GM18907 (cell line): ENCODE data around the gene LTC4S.
"Not testable (repeated sequence)": the region's sequence is repeated elsewhere in the genome, so short reads cannot be mapped to it uniquely, and the experiment has no call there.

Experiments used
- ATAC-seq: cut with Tn5 transposase; IDR thresholded peaks from one replicate; pipeline ENCODE4 v1.9.1; 2021; ENCODE audit warnings: mild to moderate bottlenecking, moderate library complexity; ENCODE audit not compliant: unreplicated experiment

LTC4S gene

DNA sequence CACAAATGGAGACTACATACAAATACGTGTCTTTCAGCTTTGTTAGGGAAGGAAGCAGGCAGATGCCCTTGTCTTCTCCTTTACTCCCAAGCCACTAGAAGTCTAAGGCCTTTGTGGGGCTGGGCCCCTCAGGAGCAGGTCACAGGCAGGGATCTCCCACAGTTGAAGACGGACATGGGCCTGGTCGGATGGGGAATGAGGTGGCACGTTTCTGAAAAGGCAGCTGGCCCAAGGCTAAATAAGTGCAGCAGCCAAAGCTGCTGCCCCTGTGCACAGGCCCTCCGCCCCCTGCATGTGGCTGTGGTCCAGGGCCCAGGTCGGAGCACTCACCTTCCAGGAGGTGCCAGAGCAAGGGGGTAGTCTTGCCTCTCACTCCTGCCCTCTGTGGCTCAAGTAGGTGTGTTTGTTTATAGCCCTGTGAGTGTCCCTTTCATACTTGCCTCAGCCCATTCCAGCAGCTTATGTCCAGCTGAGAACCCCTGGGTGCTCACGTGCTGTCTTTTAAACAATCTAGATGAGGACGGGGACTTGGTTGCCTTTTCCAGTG lies 28.7 kb downstream of the LTC4S start:
- ATAC-seq: no peak

DNA sequence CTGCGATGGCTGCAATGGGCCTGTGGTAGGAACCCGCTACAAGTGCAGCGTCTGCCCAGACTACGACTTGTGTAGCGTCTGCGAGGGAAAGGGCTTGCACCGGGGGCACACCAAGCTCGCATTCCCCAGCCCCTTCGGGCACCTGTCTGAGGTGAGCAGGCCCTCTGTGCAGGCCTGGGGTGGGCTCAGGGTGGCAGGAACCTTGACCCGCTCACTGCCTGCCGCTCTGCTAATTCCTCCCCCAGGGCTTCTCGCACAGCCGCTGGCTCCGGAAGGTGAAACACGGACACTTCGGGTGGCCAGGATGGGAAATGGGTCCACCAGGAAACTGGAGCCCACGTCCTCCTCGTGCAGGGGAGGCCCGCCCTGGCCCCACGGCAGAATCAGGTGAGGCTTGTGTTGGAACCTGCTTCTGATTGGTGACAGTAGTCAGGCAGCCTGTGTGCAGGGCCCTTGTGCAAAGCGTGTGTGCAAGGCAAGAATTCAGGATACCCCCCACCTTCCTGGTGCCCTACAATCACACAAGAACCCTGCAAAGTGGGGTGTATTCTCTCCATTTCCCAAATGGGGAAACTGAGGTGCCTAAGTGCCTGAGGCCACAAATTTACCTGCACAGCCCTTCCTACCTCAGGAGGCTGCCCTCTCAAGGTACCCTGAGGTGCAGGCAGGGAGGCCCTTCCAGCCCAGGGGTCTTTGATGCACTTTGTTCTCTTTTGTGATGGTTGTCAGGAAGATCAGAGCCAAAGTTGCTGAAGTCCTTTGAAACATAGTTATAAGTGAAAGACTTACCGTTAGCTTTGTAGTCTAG lies 30.4 kb downstream of the LTC4S start:
- ATAC-seq: no peak

DNA sequence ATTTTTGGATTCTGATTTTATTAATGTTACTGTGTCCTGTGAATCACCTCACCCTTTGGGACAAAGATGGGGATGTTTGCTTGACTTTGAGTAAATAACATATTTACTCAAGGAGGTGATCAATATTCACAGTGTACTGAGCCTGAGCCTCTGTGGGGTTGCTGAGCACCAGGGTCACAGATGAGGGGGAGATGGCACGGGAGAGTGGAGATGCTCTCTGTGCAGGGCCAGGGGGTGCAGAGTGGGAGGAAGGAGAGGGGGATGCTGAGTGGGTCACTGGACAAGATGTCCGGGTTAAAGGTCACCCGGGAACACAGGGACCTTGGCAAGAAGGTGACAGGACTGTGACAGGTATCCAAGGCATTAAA lies 30.9 kb downstream of the LTC4S start:
- no peak for ATAC-seq

- no peak for ATAC-seq
Observed at GRCh38 chr5:179825655-179826182, 31.9 kb downstream of the LTC4S start.

GRCh38 chr5:179827680-179828079 lies 33.9 kb downstream of the LTC4S start:
- no peak for ATAC-seq

GRCh38 chr5:179828756-179829421 lies 35.1 kb downstream of the LTC4S start:
- ATAC-seq: no peak

DNA sequence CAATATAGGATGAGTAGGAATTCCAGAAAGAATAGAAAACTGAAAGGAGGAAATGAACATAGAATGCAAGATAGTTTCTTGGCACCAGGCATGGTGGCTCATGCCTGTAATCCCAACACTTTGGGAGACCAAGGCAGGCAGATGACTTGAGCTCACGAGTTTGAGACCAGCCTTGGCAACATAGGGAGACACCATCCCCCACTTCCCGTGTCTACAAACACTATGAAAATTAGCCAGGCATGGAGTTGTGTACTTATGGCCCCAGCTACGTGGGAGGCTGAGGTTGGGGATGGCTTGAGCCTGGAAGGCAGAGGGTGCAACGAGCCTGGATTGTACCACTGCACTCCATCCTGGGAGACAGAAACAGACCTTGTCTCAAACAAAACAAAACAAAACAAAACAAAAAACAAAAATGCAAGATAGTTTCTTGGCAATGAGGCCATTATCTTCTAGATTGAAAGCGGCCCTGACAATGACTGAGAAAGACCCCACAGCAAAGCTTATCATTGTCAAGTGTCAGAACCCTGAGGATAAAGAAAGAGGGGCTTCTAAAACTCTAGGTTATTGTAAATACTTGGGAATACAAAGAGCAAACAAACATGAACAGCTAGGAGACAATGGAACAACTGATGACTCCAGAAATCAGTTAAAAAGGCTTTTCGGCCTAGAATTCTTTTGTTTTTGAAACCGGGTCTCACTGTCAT lies 36.1 kb downstream of the LTC4S start:
- no peak for ATAC-seq

DNA sequence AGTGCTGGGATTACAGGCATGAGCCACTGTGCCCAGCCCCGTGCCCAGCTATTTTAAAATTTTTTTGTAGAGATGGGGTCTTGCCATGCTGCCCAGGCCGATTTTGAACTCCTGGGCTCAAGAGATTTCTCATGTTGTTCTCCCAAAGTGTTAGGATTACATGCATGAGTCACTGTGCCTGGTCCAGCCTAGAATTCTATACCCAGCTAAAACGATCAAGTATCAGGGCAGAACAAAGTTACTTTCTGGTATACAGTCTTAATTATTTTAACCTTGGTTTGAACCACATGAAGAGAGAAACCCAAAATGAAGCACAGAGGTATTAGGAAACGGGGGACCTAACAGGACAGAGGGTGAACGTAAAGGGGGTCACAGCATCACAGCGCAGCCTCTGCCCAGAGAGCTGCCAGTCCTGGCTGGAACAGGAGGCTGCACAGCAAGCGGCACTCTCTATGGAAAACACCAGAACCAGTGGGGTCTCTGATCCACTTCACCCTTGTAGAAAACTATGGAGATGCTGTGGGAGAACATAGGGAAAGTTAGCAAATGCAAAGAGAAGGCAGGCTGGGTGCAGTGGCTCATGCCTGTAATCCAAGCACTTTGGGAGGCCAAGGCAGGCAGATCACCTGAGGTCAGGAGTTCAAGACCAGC lies 37.2 kb downstream of the LTC4S start:
- no peak for ATAC-seq

- ATAC-seq: no peak
Observed at GRCh38 chr5:179832039-179832745, 38.4 kb downstream of the LTC4S start.

DNA sequence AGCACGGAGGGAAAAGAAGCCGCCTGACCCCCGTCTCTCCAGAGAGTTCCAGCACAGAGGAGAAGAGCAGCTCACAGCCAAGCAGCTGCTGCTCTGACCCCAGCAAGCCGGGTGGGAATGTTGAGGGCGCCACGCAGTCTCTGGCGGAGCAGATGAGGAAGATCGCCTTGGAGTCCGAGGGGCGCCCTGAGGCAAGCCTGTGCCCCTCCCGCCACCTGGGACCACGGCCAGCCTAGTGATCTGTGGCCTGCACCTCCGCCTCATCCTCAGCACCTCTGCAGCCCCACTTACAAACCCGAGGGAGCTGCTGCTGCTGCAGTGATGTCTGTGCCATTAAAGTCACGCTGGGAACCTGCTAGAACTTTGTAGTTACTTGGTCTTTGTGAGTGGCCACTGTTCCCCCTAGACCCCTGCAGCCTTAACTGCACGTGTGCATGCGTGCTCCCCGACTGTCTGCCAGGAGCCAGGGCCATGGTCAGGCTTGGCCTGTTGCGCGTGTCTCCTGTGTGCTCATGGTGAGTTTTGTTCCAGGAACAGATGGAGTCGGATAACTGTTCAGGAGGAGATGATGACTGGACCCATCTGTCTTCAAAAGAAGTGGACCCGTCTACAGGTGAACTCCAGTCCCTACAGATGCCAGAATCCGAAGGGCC lies 39.4 kb downstream of the LTC4S start:
- ATAC-seq: no peak

DNA sequence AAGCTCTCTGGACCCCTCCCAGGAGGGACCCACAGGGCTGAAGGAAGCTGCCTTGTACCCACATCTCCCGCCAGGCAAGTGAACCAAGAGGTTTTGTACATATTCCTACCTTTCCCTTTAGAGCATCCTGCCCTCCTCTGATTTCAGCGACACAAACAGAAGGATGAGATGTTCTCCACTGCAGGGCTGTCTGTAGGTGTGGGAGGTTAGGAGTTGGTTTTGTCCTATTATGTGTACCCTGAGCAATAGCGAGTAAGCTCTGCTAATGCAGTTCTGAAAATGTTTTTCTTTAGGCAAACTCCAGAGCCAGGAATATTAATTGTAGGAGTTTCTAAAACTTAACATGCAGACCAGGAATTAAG lies 39.9 kb downstream of the LTC4S start:
- no peak for ATAC-seq

GRCh38 chr5:179834120-179834519 lies 40.3 kb downstream of the LTC4S start:
- ATAC-seq: no peak

DNA sequence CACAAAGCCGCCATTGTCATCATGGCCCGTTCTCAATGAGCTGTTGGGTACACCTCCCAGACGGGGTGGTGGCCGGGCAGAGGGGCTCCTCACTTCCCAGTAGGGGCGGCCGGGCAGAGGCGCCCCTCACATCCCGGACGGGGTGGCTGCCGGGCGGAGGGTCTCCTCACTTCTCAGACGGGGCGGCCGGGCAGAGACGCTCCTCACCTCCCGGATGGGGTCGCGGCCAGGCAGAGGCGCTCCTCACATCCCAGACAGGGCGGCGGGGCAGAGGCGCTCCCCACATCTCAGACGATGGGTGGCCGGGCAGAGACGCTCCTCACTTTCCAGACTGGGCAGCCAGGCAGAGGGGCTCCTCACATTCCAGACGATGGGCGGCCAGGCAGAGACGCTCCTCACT lies 41.1 kb downstream of the LTC4S start:
- ATAC-seq: not testable (repeated sequence)

GRCh38 chr5:179836225-179837019 lies 42.6 kb downstream of the LTC4S start:
- ATAC-seq: no peak

DNA sequence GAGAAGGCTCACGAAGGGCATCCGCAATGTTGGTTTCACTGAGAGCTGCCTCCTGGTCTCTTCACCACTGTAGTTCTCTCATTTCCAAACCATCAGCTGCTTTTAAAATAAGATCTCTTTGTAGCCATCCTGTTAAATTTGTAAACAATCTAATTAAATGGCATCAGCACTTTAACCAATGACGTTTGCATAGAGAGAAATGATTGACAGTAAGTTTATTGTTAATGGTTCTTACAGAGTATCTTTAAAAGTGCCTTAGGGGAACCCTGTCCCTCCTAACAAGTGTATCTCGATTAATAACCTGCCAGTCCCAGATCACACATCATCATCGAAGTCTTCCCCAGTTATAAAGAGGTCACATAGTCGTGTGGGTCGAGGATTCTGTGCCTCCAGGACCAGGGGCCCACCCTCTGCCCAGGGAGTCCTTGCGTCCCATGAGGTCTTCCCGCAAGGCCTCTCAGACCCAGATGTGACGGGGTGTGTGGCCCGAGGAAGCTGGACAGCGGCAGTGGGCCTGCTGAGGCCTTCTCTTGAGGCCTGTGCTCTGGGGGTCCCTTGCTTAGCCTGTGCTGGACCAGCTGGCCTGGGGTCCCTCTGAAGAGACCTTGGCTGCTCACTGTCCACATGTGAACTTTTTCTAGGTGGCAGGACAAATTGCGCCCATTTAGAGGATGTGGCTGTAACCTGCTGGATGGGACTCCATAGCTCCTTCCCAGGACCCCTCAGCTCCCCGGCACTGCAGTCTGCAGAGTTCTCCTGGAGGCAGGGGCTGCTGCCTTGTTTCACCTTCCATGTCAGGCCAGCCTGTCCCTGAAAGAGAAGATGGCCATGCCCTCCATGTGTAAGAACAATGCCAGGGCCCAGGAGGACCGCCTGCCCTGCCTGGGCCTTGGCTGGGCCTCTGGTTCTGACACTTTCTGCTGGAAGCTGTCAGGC lies 43.6 kb downstream of the LTC4S start:
- ATAC-seq: no peak

DNA sequence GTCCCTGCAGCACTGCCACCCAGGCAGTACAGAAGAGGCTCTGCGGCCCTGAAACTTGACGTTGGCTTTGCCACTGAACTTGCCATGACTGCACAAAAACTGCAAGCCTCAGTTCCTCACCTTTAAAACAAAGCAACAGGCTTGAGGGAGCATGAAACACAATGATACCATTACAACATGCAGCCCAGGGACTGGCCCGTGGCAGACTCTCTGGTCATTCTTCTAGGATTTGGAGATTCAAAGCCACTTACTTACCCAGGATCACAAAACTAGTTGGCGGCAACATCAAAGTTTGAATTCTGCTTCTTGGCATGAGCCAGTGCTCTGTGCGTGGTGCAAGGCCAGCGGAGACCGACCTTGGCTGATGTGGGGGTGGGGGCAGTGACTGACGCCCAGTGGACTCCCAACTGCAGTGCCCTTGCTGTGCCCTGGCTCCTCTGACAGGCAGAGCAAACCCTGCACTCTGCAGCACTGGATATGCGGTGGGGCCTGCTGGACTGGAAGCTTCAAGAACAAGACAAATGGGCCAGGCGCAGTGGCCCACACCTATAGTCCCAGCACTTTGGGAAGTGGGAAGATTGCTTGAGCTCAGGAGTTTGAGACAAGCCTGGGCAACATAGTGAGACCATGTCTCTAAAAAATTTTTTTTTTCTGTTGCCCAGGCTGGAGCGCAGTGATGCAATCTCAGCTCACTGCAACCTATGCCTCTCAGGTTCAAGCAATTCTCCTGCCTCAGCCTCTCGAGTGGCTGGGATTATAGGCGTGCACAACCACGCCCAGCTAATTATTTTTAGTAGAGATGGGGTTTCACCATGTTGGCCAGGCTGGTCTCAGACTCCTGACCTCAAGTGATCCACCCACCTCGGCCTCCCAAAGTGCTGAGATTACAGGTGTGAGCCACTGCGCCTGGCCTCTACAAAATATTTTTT lies 45.8 kb downstream of the LTC4S start:
- ATAC-seq: no peak

- no peak for ATAC-seq
Observed at GRCh38 chr5:179840321-179840720, 46.5 kb downstream of the LTC4S start.
